GM12878 (cell line): ENCODE data around the gene MS4A1. TPM values are rescaled to one million over a fixed set of nuclear protein-coding genes. Genes with fewer than 3 reads are reported as not detected.

Experiments used
- ATAC-seq: fragments of 200-7000 bp; cut with Tn5 transposase; 3 replicates; pipeline ENCODE4 v1.9.1; 2020; ENCODE audit warnings: mild to moderate bottlenecking, moderate library complexity
- BruUV-seq: library from RNA; stranded (reverse); fragments of 400-500 nt; replicated peaks from 2 replicates; lab custom pipeline; 2021; lab: Mats Ljungman, UMichigan
- CTCF ChIA-PET: fragments of 300-600 bp; sonication (Branson Sonifier 250); formaldehyde crosslinking; extraction: SDS; loops from one replicate; lab custom pipeline; 2021; ENCODE audit warnings: inconsistent platforms; lab: Yijun Ruan, JAX
- POLR2A ChIA-PET: fragments of 350-600 bp; formaldehyde crosslinking; extraction: SDS; loops from one replicate; lab custom pipeline; 2021; ENCODE audit warnings: inconsistent platforms; lab: Charles Lee
- RAD21 ChIA-PET: fragments of 300-600 bp; sonication (Branson Sonifier 250); formaldehyde crosslinking; loops from one replicate; lab custom pipeline; 2023; ENCODE audit warnings: antibody characterized with exemption; ENCODE audit not compliant: unreplicated experiment; lab: Charles Lee
- SMC1A ChIA-PET: fragments of 300-600 bp; sonication (Branson Sonifier 250); formaldehyde crosslinking; loops from one replicate; lab custom pipeline; 2023; ENCODE audit not compliant: unreplicated experiment, uncharacterized antibody; lab: Charles Lee
- DNase-seq: peaks from one replicate; pipeline ENCODE4 v3.0.0-alpha.2; 2011; ENCODE audit warnings: low read depth, low spot score
- FAIRE-seq: peaks from 3 replicates; lab custom pipeline; 2011; peaks lifted over from hg19 to GRCh38; lab: Jason Lieb, UNC
- H2AFZ ChIP-seq: 2 replicates; pipeline ENCODE4 v1.6.0; 2011; ENCODE audit warnings: low read depth, low read length, control low read depth; ENCODE audit not compliant: control insufficient read depth
- H3K27ac ChIP-seq: 2 replicates; pipeline ENCODE4 v1.5.1; 2011; ENCODE audit warnings: control low read depth; ENCODE audit not compliant: control insufficient read depth, insufficient read depth
- H3K27me3 ChIP-seq, 2 experiments: replicated peaks in 1 of 2; 2 replicates each; pipeline versions ENCODE4 v1.6.0 to v1.6.1; 2011; ENCODE audit warnings: low read length in 1 of 2; ENCODE audit not compliant: control insufficient read depth in 2 of 2, insufficient read depth in 2 of 2
- H3K36me3 ChIP-seq, 2 experiments: 2 replicates each; pipeline ENCODE4 v1.5.1; 2011; ENCODE audit warnings: low read length in 1 of 2; ENCODE audit not compliant: control insufficient read depth in 2 of 2, insufficient read depth in 2 of 2
- H3K4me1 ChIP-seq: 2 replicates; pipeline ENCODE4 v1.6.1; 2011; ENCODE audit warnings: mild to moderate bottlenecking, low read length, moderate library complexity, mixed read lengths; ENCODE audit not compliant: control insufficient read depth, insufficient read depth
- H3K4me2 ChIP-seq: 2 replicates; pipeline ENCODE4 v1.6.0; 2011; ENCODE audit warnings: control low read depth; ENCODE audit not compliant: control insufficient read depth, insufficient read depth
- H3K4me3 ChIP-seq: fragments of 200-600 bp; sonication (generic); 2 replicates; pipeline ENCODE4 v1.5.1; 2016
- H3K79me2 ChIP-seq: 2 replicates; pipeline ENCODE4 v1.6.0; 2011; ENCODE audit warnings: low read length; ENCODE audit not compliant: control insufficient read depth, insufficient read depth
- H3K9ac ChIP-seq: 2 replicates; pipeline ENCODE4 v1.8.0; 2011; ENCODE audit warnings: low read length, control low read depth, mixed read lengths; ENCODE audit not compliant: control insufficient read depth, insufficient read depth
- H3K9me3 ChIP-seq: replicated peaks from 3 replicates; pipeline ENCODE4 v1.5.1; 2011; ENCODE audit warnings: mild to moderate bottlenecking, low read length; ENCODE audit not compliant: control insufficient read depth, insufficient read depth
- H4K20me1 ChIP-seq: 2 replicates; pipeline ENCODE4 v1.6.0; 2011; ENCODE audit not compliant: control insufficient read depth, insufficient read depth
- ETV6 ChIP-seq, 2 experiments: fragments of 450-650 bp in 1 of 2; IDR thresholded peaks in 1 of 2; conservative IDR thresholded peaks in 1 of 2; 2 replicates each; pipeline ENCODE4 v1.6.1; 2014; ENCODE audit warnings: antibody characterized with exemption in 1 of 2, borderline replicate concordance in 1 of 2, low read depth in 1 of 2, mild to moderate bottlenecking in 1 of 2, moderate library complexity in 1 of 2
- KLF5 ChIP-seq: fragments of 450-650 bp; IDR thresholded peaks from 2 replicates; pipeline ENCODE4 v1.6.1; 2014; ENCODE audit warnings: mild to moderate bottlenecking; ENCODE audit not compliant: partially characterized antibody
- PAX5 ChIP-seq: IDR thresholded peaks from 2 replicates; pipeline ENCODE4 v1.6.1; 2011; ENCODE audit warnings: low read depth, low read length, borderline replicate concordance
- PBX3 ChIP-seq: IDR thresholded peaks from 2 replicates; pipeline ENCODE4 v1.6.1; 2011; ENCODE audit warnings: mild to moderate bottlenecking, low read depth, low read length, moderate library complexity; ENCODE audit not compliant: insufficient replicate concordance
- PKNOX1 ChIP-seq: fragments of 450-650 bp; IDR thresholded peaks from 2 replicates; pipeline ENCODE4 v1.6.1; 2016; ENCODE audit warnings: mild to moderate bottlenecking
- RUNX3 ChIP-seq: IDR thresholded peaks from 2 replicates; pipeline ENCODE4 v1.6.1; 2012; ENCODE audit warnings: low read length, inconsistent platforms
- SMC3 ChIP-seq: IDR thresholded peaks from 2 replicates; pipeline ENCODE4 v1.6.1; 2011; ENCODE audit warnings: low read length, improper control_type of control experiment, borderline replicate concordance
- SPI1 ChIP-seq: IDR thresholded peaks from 2 replicates; pipeline ENCODE4 v1.6.1; 2011; ENCODE audit warnings: low read depth, mild to moderate bottlenecking, low read length, moderate library complexity, borderline replicate concordance; ENCODE audit not compliant: insufficient read depth
- TCF3 ChIP-seq: IDR thresholded peaks from 2 replicates; pipeline ENCODE4 v1.6.1; 2012; ENCODE audit warnings: low read depth, mild to moderate bottlenecking, low read length, borderline replicate concordance; ENCODE audit not compliant: insufficient read depth
- WGBS: methylation state at CpG from one replicate; pipeline ENCODE4 v1.1.6; 2016; ENCODE audit warnings: low lambda C conversion rate; ENCODE audit not compliant: insufficient replicate concordance, insufficient coverage; ENCODE audit errors: missing lambda C conversion rate; 5-methylcytosine and 5-hydroxymethylcytosine counted together
- in situ Hi-C: fragments of 300-500 bp; cut with MboI; formaldehyde crosslinking; loops from 9 replicates; pipeline ENCODE4 v1.14.3; 2018; ENCODE audit warnings: mixed read lengths
- intact Hi-C: fragments of 100-400 bp; cut with micrococcal nuclease; formaldehyde crosslinking; loops from one replicate; pipeline ENCODE4 v1.14.2; 2022; ENCODE audit not compliant: unreplicated experiment
- polyA plus RNA-seq, 11 experiments: library from polyadenylated mRNA; depleted of rRNA in 4 of 11; unstranded in 6 of 11; stranded (reverse) in 5 of 11; fragments of >200 nt; fragmentation: Nextera tagmentation in 4 of 11; fragmentation: Illumina TruSeq in 1 of 11; extraction: Ambion mirVana in 4 of 11; extraction: Trizol in 1 of 11; gene quantifications; 1 replicate in 1 of 11; 2 replicates in 10 of 11; pipeline versions ENCODE4 v1.2.1 to v1.2.3, GENCODE V29; 2011 to 2016; ENCODE audit warnings: inconsistent platforms in 2 of 11, missing spikeins in 2 of 11, low read depth in 1 of 11
- total RNA-seq, 4 experiments: library from RNA; depleted of rRNA in 3 of 4; stranded (reverse); fragments of >200 nt in 3 of 4; fragmentation: Illumina TruSeq in 1 of 4; extraction: Trizol in 1 of 4; gene quantifications; 2 replicates each; pipeline versions ENCODE4 v1.2.1 to v1.2.3, GENCODE V29; 2013 to 2021

Gene MS4A1
- total and polyA plus RNA-seq, 10 of the 15 experiments (the other 5 are each of a cell fraction or from before 2014, with no cell fraction given) = 329 to 2,106 (median 687) TPM

- Histone ChIP-seq H3K27me3 (no peaks in the 10 kb centered on the region), H3K9ac (no peak overlapping the region), H3K79me2 (no peaks in the 10 kb centered on the region), H4K20me1 (no peaks in the 10 kb centered on the region), H3K9me3 (no peaks in the 10 kb centered on the region; the same call in 2 of the 3 replicates), H3K4me1 (peaks cover 20% of the 10 kb centered on the region), H3K4me3 (0 out of 2 replicates have a peak overlapping the region, but pooled peaks have one; percentile 7), H3K27ac (no peak overlapping the region), H3K36me3 (no peaks in the 10 kb centered on the region), H2AFZ (peak overlapping the region; percentile 77; the same call in 1 of the 2 replicates), H3K4me2 (peak overlapping the region; percentile 57)
- DNase-seq = peak; percentile 69
- ChIA-PET CTCF (interaction anchor here (1.1 to 1.9 kb wide), 5 partner anchors 12 to 154 kb away, joined by 4 to 7 read pairs (median 4); no protein-coding TSS in a partner anchor), SMC1A (interaction anchor here (0.9 to 1.6 kb wide), 4 partner anchors 19 to 136 kb away, joined by 3 to 6 read pairs (median 4); no protein-coding TSS in a partner anchor), RAD21 (no interaction called here), POLR2A (no interaction called here)
- WGBS = 2% methylated on average over 4 of the region's 4 CpGs
- in situ Hi-C loops = no loop called here
- TF ChIP-seq PAX5 (peak; percentile 68; the same call in 1 of the 2 replicates), ETV6 (conservative IDR thresholded peaks at IDR 0.05 in 1 of 2, IDR thresholded peaks at IDR 0.05 in 1 of 2; ENCODE audit: borderline replicate concordance in 1 of 2, low read depth in 1 of 2) (peak in 1 of 2 experiments; percentile 48; a peak in 1 of 4 replicates), RUNX3 (no peak; the same call in 1 of the 2 replicates), PKNOX1 (peak; percentile 82), PBX3 (peak; percentile 44), TCF3 (0 out of 2 replicates have a peak, but pooled peaks have one; percentile 54), SMC3 (no peak), SPI1 (peak; percentile 68), KLF5 (no peak)
- ATAC-seq = peak; percentile 98
- no TSS peak for BruUV-seq
- FAIRE-seq = peak; percentile 27
- intact Hi-C loops = no loop called here
Observed at GRCh38 chr11:60498853-60499252, 43.2 kb downstream of the MS4A1 start.
